Caki2 (cell line): ENCODE data around the gene CCL8. TPM values are rescaled to one million over a fixed set of nuclear protein-coding genes. Genes with fewer than 3 reads are reported as not detected.
"Not testable (repeated sequence)": the region's sequence is repeated elsewhere in the genome, so short reads cannot be mapped to it uniquely, and the experiment has no call there.

Experiments used
- DNase-seq: peaks from one replicate; pipeline ENCODE4 v3.0.0-alpha.2; 2015; ENCODE audit warnings: low read depth
- in situ Hi-C: cut with HindIII; loops from 2 replicates; pipeline ENCODE4 v1.10.0; 2016; ENCODE audit warnings: low sequenced_read_pairs, low pct_unique_long_range_greater_than_20kb, mixed read lengths
- total RNA-seq: library from RNA; depleted of rRNA; stranded (reverse); fragments of >200 nt; shearing (Covaris generic); gene quantifications from 2 replicates; pipeline ENCODE4 v1.2.3, GENCODE V29; 2014; ENCODE audit warnings: low replicate concordance

Gene CCL8
- total RNA-seq, 1 experiment from 2014 or later, result not detected

- in situ Hi-C loops, result no loop called here
- DNase-seq, result no peak
Measured at GRCh38 chr17:34308371-34308770, 10.9 kb upstream of the CCL8 start.

- DNase-seq, result no peak
- in situ Hi-C loops, result no loop called here
Measured at GRCh38 chr17:34311291-34311690, 7.9 kb upstream of the CCL8 start.

- in situ Hi-C loops, result no loop called here
- DNase-seq, result no peak
Measured at GRCh38 chr17:34312080-34312479, 7.2 kb upstream of the CCL8 start.

- no peak for DNase-seq
- in situ Hi-C loops, result no loop called here
Measured at GRCh38 chr17:34313164-34313563, 6.1 kb upstream of the CCL8 start.

DNA sequence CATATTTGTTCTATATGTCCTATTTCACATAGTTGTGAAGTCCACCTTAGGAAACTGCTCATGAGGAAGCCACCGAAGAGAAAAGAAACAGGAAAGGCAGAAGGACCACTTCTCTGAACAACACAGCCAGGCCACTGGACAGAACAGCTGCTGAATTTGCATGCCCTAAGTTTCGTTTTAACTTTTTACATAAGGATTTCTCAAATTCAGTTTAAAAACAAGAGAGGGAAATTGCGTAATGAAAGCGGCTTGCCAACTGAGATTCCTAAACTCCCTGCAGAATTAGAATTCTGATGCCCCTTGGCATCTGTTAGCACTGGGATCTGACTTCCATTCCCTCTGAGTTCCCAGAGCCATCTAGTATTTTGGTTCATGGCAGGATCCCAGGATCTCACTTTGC is 5.0 kb upstream of the CCL8 start:
- in situ Hi-C loops, result no loop called here
- DNase-seq, result no peak

GRCh38 chr17:34318474-34318873 is 761 bp upstream of the CCL8 start:
- in situ Hi-C loops, result no loop called here
- DNase-seq, result no peak

DNA sequence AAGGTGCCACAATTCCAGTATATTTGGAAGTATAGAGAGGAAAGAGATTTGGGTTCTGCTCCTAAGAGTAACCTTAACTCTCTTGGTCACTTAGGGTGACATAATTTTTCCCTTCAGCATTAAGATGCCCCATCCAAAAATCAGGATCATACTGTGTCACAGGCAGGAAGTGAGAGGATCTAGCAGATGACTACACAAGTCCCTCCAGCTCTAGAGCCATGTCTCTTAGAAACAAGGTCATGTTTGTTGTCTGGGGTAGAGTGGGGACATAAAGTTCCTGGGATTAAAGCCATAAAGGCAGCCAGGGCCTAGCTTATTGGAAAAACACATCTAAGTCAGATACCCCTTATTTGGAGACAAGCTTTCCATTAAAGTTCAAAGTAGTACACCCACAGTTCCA is 2.7 kb downstream of the CCL8 start:
- DNase-seq, result no peak
- in situ Hi-C loops, result no loop called here

DNA sequence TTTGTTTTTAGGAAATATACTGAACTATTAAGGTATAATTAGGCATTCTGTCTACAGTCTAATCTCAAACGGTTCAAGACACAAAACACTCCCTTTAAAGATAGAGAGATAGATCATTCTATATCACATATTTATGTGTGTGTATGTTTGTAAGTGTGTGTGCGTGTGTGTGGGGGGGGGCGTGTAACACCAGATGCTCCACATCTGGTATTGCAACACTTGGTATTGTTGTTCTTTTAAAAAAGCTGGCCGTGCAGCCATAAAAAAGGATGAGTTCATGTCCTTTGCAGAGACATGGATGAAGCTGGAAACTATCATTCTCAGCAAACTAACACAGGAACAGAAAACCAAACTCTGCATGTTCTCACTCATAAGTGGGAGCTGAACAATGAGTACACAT is 8.3 kb downstream of the CCL8 start:
- in situ Hi-C loops, DNase-seq: not testable (repeated sequence)

GRCh38 chr17:34337701-34338100 is 18.5 kb downstream of the CCL8 start:
- DNase-seq, result no peak
- in situ Hi-C loops, result no loop called here

DNA sequence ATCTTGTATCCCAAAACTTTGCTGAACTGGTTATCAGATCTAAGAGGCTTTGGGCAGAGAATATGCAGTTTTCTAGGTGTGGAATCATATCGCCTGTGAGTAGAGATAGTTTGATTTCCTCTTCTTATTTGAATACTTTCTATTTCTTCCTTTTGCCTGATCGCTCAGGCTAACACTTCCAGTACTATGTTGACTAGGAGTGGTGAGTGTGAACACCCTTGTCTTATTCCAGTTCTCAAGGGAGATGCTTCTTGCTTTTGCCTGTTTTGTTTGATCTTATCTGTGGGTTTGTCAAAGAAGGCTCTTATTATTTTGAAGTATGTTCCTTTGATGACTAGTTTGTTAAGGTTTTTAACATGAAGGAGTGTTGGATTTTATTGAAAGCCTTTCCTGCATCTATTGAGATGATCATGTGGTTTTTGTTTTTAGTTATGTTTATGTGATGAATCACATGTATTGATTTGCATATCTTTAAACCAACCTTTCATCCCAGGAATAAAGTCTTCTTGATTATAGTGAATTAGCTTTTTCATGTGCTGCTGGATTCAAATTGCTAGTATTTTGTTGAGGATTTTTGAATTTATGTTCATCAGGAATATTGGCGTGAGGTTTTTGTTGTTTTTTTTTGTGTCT is 20.0 kb downstream of the CCL8 start:
- in situ Hi-C loops, result no loop called here
- DNase-seq, result no peak

DNA sequence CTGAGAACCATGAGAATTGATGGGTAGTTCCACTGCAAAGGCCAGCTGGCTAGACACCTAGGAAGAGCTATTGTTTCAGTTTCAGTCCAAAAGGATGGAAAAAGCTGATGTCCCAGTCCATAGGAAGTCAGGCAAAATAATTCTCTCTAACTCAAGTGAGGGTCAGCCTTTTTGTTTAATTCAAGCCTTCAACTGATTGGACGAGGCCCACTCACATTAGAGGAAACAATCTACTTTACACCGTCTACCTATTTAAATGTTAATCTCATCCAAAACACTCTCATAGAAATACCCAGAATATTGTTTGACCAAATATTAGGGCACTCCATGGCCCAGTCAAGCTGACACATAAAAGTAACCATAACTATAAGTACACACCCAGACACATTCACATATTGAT is 22.7 kb downstream of the CCL8 start:
- in situ Hi-C loops, result no loop called here
- DNase-seq, result no peak

GRCh38 chr17:34347063-34347462 is 27.8 kb downstream of the CCL8 start:
- no peak for DNase-seq
- in situ Hi-C loops, result no loop called here

DNA sequence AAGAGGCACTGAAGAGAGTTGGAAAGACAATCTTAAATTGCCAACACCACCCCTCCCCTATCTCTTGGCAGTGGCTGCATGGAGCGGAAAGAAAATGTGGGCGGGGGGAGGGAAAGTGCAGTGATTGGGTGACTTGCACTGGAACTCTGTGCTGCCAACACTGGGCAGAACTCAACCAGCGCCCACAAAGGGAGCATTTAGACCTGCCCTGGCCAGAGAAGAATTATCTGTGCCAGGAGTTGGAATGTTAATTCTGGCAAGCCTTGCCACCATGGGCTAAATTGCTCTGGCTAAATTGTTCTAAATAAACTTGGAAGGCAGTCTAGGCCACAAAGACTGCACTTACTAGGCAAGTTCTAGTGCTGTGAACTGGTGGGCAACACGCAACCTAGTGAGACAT is 30.5 kb downstream of the CCL8 start:
- no peak for DNase-seq
- in situ Hi-C loops, result no loop called here

GRCh38 chr17:34351096-34351495 is 31.9 kb downstream of the CCL8 start:
- in situ Hi-C loops, result no loop called here
- DNase-seq, result no peak

DNA sequence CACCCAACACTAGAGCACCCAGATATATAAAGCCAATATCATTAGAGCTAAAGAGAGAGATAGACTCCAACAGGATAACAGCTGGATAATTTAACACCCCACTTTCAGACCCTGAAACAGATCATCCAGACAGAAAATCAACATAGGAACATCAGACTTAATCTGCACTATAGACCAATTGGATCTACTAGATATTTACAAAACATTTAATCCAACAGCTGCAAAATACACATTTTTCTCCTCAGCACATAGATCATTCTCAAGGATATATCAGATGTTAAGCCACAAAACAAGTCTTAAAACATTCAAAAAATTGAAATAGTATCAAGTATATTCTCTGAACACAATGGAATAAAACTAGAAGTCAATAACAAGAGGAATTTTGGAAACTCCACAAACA is 33.0 kb downstream of the CCL8 start:
- in situ Hi-C loops, result no loop called here

GRCh38 chr17:34354637-34355036 is 35.4 kb downstream of the CCL8 start:
- no peak for DNase-seq

More for the DNA sequence above, 33.0 kb downstream of the CCL8 start:
- DNase-seq, result no peak

DNA sequence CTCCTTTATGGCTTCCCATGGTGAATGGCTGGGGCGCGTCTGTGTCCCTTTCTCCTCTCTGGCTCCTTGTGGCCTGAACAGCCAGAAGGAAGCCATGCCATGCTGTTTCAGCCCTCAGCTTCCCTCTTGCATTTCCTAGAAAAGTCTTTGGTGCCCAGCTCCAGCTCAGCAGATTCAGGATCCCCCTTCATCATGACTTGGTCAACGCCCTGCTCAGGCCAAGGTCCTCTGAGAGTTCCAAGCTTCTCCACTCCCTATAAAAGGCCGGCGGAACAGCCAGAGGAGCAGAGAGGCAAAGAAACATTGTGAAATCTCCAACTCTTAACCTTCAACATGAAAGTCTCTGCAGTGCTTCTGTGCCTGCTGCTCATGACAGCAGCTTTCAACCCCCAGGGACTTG is 37.0 kb downstream of the CCL8 start, which contains the start of gene CCL13:
CCL13 (plus strand) TSS at position 287 of the 400 bp plus-strand sequence; CDS start at position 334, 47 bp downstream.
- DNase-seq, result no peak
- in situ Hi-C loops, result no loop called here

More at GRCh38 chr17:34354637-34355036, 35.4 kb downstream of the CCL8 start:
- in situ Hi-C loops, result no loop called here

DNA sequence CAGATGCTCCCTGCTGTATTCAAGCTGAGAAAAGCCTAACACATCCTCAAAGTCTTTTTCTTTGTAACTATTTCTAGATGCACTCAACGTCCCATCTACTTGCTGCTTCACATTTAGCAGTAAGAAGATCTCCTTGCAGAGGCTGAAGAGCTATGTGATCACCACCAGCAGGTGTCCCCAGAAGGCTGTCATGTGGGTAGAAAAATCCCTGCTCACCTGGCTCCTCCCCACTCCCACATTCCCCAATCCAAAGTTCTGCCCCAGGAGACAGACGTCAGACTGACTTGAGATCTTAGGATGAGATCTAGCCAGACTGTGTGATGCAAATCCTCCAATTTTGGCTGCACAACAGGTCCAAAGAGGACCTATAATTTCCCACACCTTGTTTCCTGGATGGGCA is 38.2 kb downstream of the CCL8 start:
- no peak for DNase-seq
- in situ Hi-C loops, result no loop called here

DNA sequence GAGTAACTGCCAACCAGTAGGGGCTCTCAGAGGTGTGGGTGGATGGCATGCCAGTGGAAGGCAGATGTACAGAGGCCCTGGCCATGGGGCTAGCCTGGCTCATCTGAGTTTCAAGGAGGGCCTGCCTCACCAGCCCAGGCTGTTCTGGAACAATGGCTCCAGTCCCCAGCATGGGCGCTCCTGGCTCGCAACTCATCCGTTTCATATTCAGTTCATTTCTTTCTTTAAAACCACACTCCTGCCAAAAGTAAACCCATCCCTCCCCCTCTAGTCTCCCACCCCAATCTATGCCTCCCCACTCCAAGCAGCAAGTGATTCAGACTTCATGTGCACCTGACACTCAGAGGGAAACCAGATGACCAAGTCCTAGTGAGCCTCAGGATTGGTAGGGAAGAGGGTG is 39.4 kb downstream of the CCL8 start:
- in situ Hi-C loops, result no loop called here
- no peak for DNase-seq

GRCh38 chr17:34360601-34361270 is 41.5 kb downstream of the CCL8 start:
- in situ Hi-C loops, result no loop called here

More at GRCh38 chr17:34360601-34361270, 41.5 kb downstream of the CCL8 start:
- DNase-seq, result no peak
